GM20431 (cell line): ENCODE measurements around the gene PEX11B.

Source experiments
- in situ Hi-C: fragments of 300-500 bp; cut with MseI, MboI; formaldehyde crosslinking; loops from one replicate; pipeline ENCODE4 v1.15.0; 2020; ENCODE audit warnings: low sequenced_read_pairs; ENCODE audit not compliant: unreplicated experiment

The PEX11B gene

GRCh38 chr1:145879775-145880174 lies 38.7 kb downstream of the PEX11B start:
- in situ Hi-C loops, result no loop called here

GRCh38 chr1:145878724-145879123 lies 39.8 kb downstream of the PEX11B start:
- in situ Hi-C loops, result no loop called here

- in situ Hi-C loops, result no loop called here
Measured at GRCh38 chr1:145877923-145878486, 40.5 kb downstream of the PEX11B start.

GRCh38 chr1:145874646-145875045 lies 43.9 kb downstream of the PEX11B start:
- in situ Hi-C loops, result no loop called here

- in situ Hi-C loops, result no loop called here
Measured at GRCh38 chr1:145871994-145872924, 46.3 kb downstream of the PEX11B start.

- in situ Hi-C loops, result no loop called here
Measured at GRCh38 chr1:145868232-145868631, 50.3 kb downstream of the PEX11B start.

- in situ Hi-C loops, result no loop called here
Measured at GRCh38 chr1:145863282-145864018, 55.1 kb downstream of the PEX11B start.
